Stomach (tissue), 9 donors: Measurements from ENCODE around the gene ATOX1. TPM values are rescaled to one million over a fixed set of nuclear protein-coding genes. Genes with fewer than 3 reads are reported as not detected.

ENCODE experiments used
- DNase-seq, 2 donors: peaks; one replicate each; pipeline versions ENCODE4 v3.0.0 to v3.0.0-alpha.2; 2013 to 2019
- H3K27ac ChIP-seq, 5 donors: fragments of 200-600 bp in 4 of 5; sonication (generic) in 4 of 5; one replicate each; pipeline ENCODE4 v1.5.1; 2013 to 2019; ENCODE audit warnings: mild to moderate bottlenecking in 1 of 5, moderate library complexity in 1 of 5
- H3K27me3 ChIP-seq, 3 donors: fragments of 200-600 bp; sonication (generic); one replicate each; pipeline ENCODE4 v1.5.1; 2017 to 2019; ENCODE audit warnings: mixed run types in 1 of 3
- H3K36me3 ChIP-seq, 4 donors: fragments of 200-600 bp; sonication (generic); 1 replicate in 3 of 4; 2 replicates in 1 of 4; pipeline ENCODE4 v1.5.1; 2016 to 2019
- H3K4me1 ChIP-seq, 4 donors: fragments of 200-600 bp; sonication (generic); one replicate each; pipeline ENCODE4 v1.5.1; 2016 to 2019
- H3K4me3 ChIP-seq, 4 donors: fragments of 200-600 bp; sonication (generic) in 3 of 4; one replicate each; pipeline ENCODE4 v1.5.1; 2016 to 2019; ENCODE audit warnings: mild to moderate bottlenecking in 1 of 4
- H3K9me3 ChIP-seq, 4 donors: fragments of 200-600 bp; sonication (generic); one replicate each; pipeline ENCODE4 v1.5.1; 2016 to 2019
- EP300 ChIP-seq: sonication (generic); formaldehyde crosslinking; IDR thresholded peaks from one replicate; pipeline ENCODE4 v1.6.1; 2017; ENCODE audit warnings: antibody characterized with exemption
- POLR2A ChIP-seq, 4 donors: fragments of 450-650 bp; IDR thresholded peaks; one replicate each; pipeline ENCODE4 v1.6.1; 2016; ENCODE audit warnings: antibody characterized with exemption in 4 of 4, control low read depth in 2 of 4, mild to moderate bottlenecking in 1 of 4, moderate library complexity in 1 of 4
- POLR2AphosphoS5 ChIP-seq, 3 donors: sonication (generic); formaldehyde crosslinking; IDR thresholded peaks; one replicate each; pipeline ENCODE4 v1.6.1; 2016; ENCODE audit warnings: antibody characterized with exemption in 3 of 3
- WGBS, 5 donors: extraction: QIAGEN DNeasy Blood & Tissue Kit in 3 of 5; methylation state at CpG; one replicate each; pipeline versions ENCODE4 v1.1.5 to v1.1.7; 2013 to 2018; 5-methylcytosine and 5-hydroxymethylcytosine counted together
- intact Hi-C: fragments of 100-400 bp; cut with DNase I; formaldehyde crosslinking; loops from one replicate; pipeline ENCODE4 v1.15.1; 2023; ENCODE audit warnings: low total_unique reads
- polyA plus RNA-seq, 3 donors: library from polyadenylated mRNA; stranded (reverse); fragments of 200-250 nt; gene quantifications; one replicate each; pipeline ENCODE4 v1.2.3, GENCODE V29; 2013
- total RNA-seq, 5 donors: library from RNA; depleted of rRNA; stranded (reverse); fragments of >200 nt; gene quantifications; one replicate each; pipeline versions ENCODE4 v1.1.0 to v1.2.3, GENCODE V29; 2014 to 2016
- TF ChIP-seq, protein P1 (sequence below), 7 experiments: fragments of 450-650 bp in 4 of 7; fragments of 200-600 bp in 3 of 7; sonication (generic) in 3 of 7; IDR thresholded peaks; one replicate each; pipeline ENCODE4 v1.5.1; 2016 to 2019; ENCODE audit warnings: antibody characterized with exemption in 7 of 7, control low read depth in 2 of 7, mild to moderate bottlenecking in 1 of 7
- donor health status: healthy with polysubstance abuse.
- donor health status: Bipolar disorder and iron deficiency.
- donor health status: healthy.

ATOX1 gene
- total and polyA plus RNA-seq, 8 donors: 24.6 to 177 (median 80.6) TPM; not detected in 1

DNA sequence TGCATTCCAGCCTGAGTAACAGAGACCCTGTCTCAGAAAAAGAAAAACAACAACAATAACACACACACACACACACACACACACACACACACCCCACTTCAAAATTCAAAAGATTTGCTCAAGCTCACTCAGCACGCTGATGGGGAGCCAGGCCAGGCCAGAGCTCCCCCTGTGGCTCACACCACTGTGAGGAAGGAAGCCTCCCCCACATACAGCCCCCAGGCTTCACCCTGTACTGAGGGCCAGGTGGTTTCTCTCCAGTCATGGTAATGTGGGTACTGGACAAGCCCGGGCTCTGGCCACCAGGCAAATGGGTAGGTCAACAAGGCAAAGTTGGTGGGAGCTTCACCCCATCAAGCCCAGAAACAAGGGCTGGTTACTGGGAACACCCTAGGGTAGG is 19.0 kb downstream of the ATOX1 start:
- H3K9me3 ChIP-seq: no peaks in the 10 kb centered on the region
- DNase-seq: peak in 1 of 2 donors; percentile 27
- H3K4me3 ChIP-seq: no peak overlapping the region
- TF ChIP-seq POLR2A (IDR thresholded peaks at IDR 0.05): no peak
- TF ChIP-seq, protein P1, sequence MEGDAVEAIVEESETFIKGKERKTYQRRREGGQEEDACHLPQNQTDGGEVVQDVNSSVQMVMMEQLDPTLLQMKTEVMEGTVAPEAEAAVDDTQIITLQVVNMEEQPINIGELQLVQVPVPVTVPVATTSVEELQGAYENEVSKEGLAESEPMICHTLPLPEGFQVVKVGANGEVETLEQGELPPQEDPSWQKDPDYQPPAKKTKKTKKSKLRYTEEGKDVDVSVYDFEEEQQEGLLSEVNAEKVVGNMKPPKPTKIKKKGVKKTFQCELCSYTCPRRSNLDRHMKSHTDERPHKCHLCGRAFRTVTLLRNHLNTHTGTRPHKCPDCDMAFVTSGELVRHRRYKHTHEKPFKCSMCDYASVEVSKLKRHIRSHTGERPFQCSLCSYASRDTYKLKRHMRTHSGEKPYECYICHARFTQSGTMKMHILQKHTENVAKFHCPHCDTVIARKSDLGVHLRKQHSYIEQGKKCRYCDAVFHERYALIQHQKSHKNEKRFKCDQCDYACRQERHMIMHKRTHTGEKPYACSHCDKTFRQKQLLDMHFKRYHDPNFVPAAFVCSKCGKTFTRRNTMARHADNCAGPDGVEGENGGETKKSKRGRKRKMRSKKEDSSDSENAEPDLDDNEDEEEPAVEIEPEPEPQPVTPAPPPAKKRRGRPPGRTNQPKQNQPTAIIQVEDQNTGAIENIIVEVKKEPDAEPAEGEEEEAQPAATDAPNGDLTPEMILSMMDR (IDR thresholded peaks at IDR 0.05): no peak
- no peak for TF ChIP-seq POLR2AphosphoS5 (IDR thresholded peaks at IDR 0.05)
- TF ChIP-seq EP300: no peak
- peaks cover 10 to 21% (median 15%) of the 10 kb centered on the region in 4 donors for H3K4me1 ChIP-seq
- no peaks in the 10 kb centered on the region for H3K27me3 ChIP-seq
- H3K36me3 ChIP-seq: peaks cover 0 to 32% (median 23%) of the 10 kb centered on the region in 4 donors
- intact Hi-C loops: no loop called here
- WGBS, 5 donors: 80 to 94% (median 89%) methylated on average over 2 of the region's 2 CpGs
- peak overlapping the region in 4 of 5 donors; percentile 59 to 80 (median 72) for H3K27ac ChIP-seq

- intact Hi-C loops: no loop called here
- 69 to 81% (median 73%) methylated on average over 8 to 9 of the region's 9 CpGs for WGBS, 5 donors
Observed at GRCh38 chr5:151738125-151738848, 20.1 kb downstream of the ATOX1 start.

DNA sequence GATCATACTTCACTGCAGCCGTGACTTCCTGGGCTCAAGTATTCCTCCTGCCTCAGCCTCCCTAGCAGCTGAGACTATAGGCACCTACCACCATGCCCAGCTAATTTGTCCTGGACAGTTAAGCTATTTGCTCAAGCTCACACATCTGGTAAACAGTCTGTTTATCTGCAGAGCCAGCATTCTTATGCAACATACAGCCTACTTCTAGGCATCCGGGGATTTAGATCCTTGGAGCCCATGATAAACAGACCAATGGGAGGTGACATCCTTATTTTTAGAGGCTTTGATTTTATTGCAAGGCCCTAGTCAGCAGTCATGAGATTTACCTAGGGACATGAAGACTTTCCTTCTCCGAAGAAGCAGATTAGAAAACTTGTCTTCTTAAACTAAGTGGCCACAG is 21.0 kb downstream of the ATOX1 start:
- intact Hi-C loops: no loop called here
- TF ChIP-seq, protein P1 (IDR thresholded peaks at IDR 0.05): no peak
- TF ChIP-seq EP300 (no peak), POLR2A (IDR thresholded peaks at IDR 0.05) (no peak), POLR2AphosphoS5 (IDR thresholded peaks at IDR 0.05) (no peak)
- peaks cover 0 to 16% (median 7%) of the 10 kb centered on the region in 4 donors for H3K36me3 ChIP-seq
- H3K4me3 ChIP-seq: no peak overlapping the region
- no peak overlapping the region for H3K27ac ChIP-seq
- DNase-seq: no peak
- H3K9me3 ChIP-seq: no peaks in the 10 kb centered on the region
- H3K4me1 ChIP-seq: peaks cover 10 to 21% (median 15%) of the 10 kb centered on the region in 4 donors
- WGBS, 5 donors: 86 to 96% (median 94%) methylated on average over 3 of the region's 3 CpGs
- no peaks in the 10 kb centered on the region for H3K27me3 ChIP-seq

More at GRCh38 chr5:151738125-151738848, 20.1 kb downstream of the ATOX1 start:
- no peaks in the 10 kb centered on the region for H3K27me3 ChIP-seq
- H3K4me1 ChIP-seq: peaks cover 10 to 21% (median 15%) of the 10 kb centered on the region in 4 donors
- no peaks in the 10 kb centered on the region for H3K9me3 ChIP-seq
- H3K4me3 ChIP-seq: no peak overlapping the region
- no peak for TF ChIP-seq EP300
- TF ChIP-seq, protein P1 (IDR thresholded peaks at IDR 0.05): no peak
- TF ChIP-seq POLR2AphosphoS5 (IDR thresholded peaks at IDR 0.05): no peak
- no peak for TF ChIP-seq POLR2A (IDR thresholded peaks at IDR 0.05)
- peaks cover 0 to 21% (median 15%) of the 10 kb centered on the region in 4 donors for H3K36me3 ChIP-seq
- no peak for DNase-seq
- H3K27ac ChIP-seq: no peak overlapping the region

DNA sequence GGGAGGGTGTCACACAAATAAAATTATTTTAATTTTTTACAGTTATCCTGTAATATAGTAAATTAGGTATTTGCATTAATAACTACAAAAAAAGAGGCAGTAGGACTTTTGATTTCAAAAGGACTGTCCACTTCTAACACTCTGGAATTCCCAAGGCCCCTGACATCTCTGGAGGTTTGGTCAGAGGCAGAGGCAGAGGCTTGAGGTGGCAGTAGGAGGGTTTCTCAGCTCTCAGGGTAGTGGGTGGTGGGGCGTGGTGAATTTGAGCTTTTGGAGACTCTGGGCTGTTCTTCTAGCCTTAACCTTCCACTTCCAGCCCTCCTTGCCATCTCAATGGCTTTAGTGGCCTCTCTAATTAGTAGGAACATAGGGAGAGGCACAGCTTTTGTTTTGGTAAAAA is 22.8 kb downstream of the ATOX1 start:
- Histone ChIP-seq H3K4me3 (no peak overlapping the region), H3K9me3 (peaks cover 0 to 1% (median 0%) of the 10 kb centered on the region in 4 donors), H3K4me1 (peaks cover 7 to 13% (median 10%) of the 10 kb centered on the region in 4 donors), H3K27ac (no peak overlapping the region), H3K27me3 (no peaks in the 10 kb centered on the region), H3K36me3 (peaks cover 0 to 18% (median 2%) of the 10 kb centered on the region in 4 donors)
- TF ChIP-seq EP300 (no peak), POLR2A (IDR thresholded peaks at IDR 0.05) (no peak), POLR2AphosphoS5 (IDR thresholded peaks at IDR 0.05) (no peak)
- TF ChIP-seq, protein P1 (IDR thresholded peaks at IDR 0.05): no peak
- 88 to 100% (median 100%) methylated on average over 1 of the region's 1 CpG for WGBS, 5 donors
- DNase-seq: no peak
- intact Hi-C loops: no loop called here
